ENCODE results near the gene GOLGA6A. TPM values are rescaled to one million over a fixed set of nuclear protein-coding genes. Genes with fewer than 3 reads are reported as not detected.

The GOLGA6A gene
- total and polyA plus RNA-seq, 2 of the 8 experiments (the other 6 are each of a cell fraction or from before 2014, with no cell fraction given), result 0.80 to 1.0 TPM

DNA sequence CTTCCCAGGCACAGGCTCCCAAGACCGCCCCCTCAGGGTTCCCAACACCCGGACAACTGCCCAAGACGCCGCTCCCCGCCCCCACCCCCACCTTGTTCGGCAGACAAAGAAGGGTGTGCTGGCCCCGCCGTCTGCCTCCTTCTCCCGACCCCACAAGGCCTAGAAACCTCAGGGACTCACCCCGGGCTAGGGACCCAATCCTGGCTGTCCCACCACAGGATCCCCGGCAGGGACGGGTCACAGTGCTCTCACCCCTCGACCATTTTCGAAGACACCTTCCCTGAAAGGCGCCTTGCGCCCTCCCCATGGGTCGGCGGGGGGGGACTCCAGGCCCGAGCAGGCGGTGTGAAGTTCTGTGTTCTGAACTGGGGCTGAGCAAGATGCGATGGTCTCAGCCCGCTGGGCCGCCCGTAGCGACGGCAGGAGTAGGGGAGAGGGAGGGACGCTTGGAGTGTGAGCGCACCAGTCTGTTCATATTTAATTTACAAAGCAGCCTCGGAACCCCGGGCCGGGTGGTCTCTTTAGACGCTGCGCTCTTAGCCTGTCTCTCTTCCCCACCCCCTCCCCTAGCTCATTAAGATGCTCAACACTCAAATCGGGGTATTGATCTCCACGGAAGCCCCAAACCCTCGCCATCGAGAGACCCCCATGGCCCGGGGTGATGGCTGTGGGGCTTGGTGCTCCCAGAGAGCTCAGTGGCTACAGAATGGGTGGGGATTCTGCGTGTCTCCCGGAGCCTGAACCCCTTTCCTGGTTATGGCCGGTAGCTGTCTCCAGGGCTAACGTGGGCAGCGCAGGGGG, 46.6 kb upstream of the GOLGA6A start:
- Histone ChIP-seq H2AK5ac (ENCODE audit: low read depth, low read length) (no peak overlapping the region), H3K27me3 (replicated peaks in 1 of 4; ENCODE audit: control insufficient read depth in 3 of 4, extremely low read depth in 1 of 4, insufficient read depth in 3 of 4, low read length in 3 of 4) (peaks cover 64 to 79% (median 73%) of the 10 kb centered on the region in 4 experiments), H4K20me1 (replicated peaks in 1 of 2; ENCODE audit: control insufficient read depth in 1 of 2, insufficient read depth in 2 of 2, low read length in 2 of 2) (peaks cover 7 to 11% of the 10 kb centered on the region in 2 experiments), H3K36me3 (ENCODE audit: control insufficient read depth in 2 of 4, insufficient read depth in 4 of 4, low read length in 3 of 4) (peaks cover 0 to 6% (median 0%) of the 10 kb centered on the region in 4 experiments; a peak in 1 of 8 replicates), H4K5ac (ENCODE audit: insufficient read length, low read depth, low read length) (no peak overlapping the region), H3K56ac (replicated peaks; ENCODE audit: insufficient read length, low read depth, low read length) (no peak overlapping the region), H2BK12ac (ENCODE audit: low read depth, low read length) (peak overlapping the region; percentile 98; the same call in 1 of the 2 replicates), H3K23me2 (ENCODE audit: low read depth, low read length) (peaks cover 27% of the 10 kb centered on the region; the same call in 1 of the 2 replicates), H3K79me1 (ENCODE audit: low read depth, low read length) (no peaks in the 10 kb centered on the region; the same call in 1 of the 2 replicates), H3K4ac (replicated peaks; ENCODE audit: insufficient read length, low read depth, low read length) (no peak overlapping the region), H3K27ac (ENCODE audit: low read depth, low read length) (no peak overlapping the region), H3K18ac (ENCODE audit: extremely low read depth, low read length) (peak overlapping the region; percentile 86), H3K79me2 (ENCODE audit: control insufficient read depth in 1 of 2, insufficient read depth in 2 of 2, low read length in 2 of 2) (no peaks in the 10 kb centered on the region), H4K91ac (replicated peaks; ENCODE audit: insufficient read length, low read length) (no peak overlapping the region), H3K4me3 (ENCODE audit: extremely low read depth in 1 of 4, insufficient read depth in 2 of 4, low read depth in 3 of 4, low read length in 4 of 4) (peak overlapping the region; percentile 2 to 57 (median 41); a peak in 7 of 8 replicates), H3K14ac (ENCODE audit: insufficient read length) (no peak overlapping the region), H3K9me3 (ENCODE audit: insufficient read depth in 2 of 2, low read depth in 1 of 2, low read length in 1 of 2) (peaks cover 0 to 8% of the 10 kb centered on the region in 2 experiments; a peak in 1 of 4 replicates), H4K8ac (ENCODE audit: extremely low read depth, insufficient read depth, low read length) (peak overlapping the region; percentile 30), H2BK15ac (ENCODE audit: low read length) (0 out of 2 replicates have a peak overlapping the region, but pooled peaks have one; percentile 31), H2BK20ac (ENCODE audit: low read length) (0 out of 2 replicates have a peak overlapping the region, but pooled peaks have one; percentile 34), H2BK120ac (replicated peaks; ENCODE audit: low read depth, low read length) (no peak overlapping the region), H3K9ac (replicated peaks in 1 of 4; ENCODE audit: extremely low read depth in 1 of 4, low read depth in 3 of 4, low read length in 3 of 4) (no peak overlapping the region), H3K4me1 (replicated peaks in 1 of 4; ENCODE audit: control insufficient read depth in 3 of 4, insufficient read depth in 4 of 4, low read length in 3 of 4) (peaks cover 2 to 62% (median 49%) of the 10 kb centered on the region in 4 experiments), H3K4me2 (ENCODE audit: insufficient read depth in 1 of 2, low read depth in 2 of 2, low read length in 2 of 2) (peak overlapping the region; percentile 83 to 86), H2BK5ac (ENCODE audit: low read depth, low read length) (peak overlapping the region; percentile 72; the same call in 1 of the 2 replicates), H3K23ac (ENCODE audit: insufficient read length) (no peak overlapping the region), H2AFZ (ENCODE audit: low read length) (no peak overlapping the region)
- WGBS, 2 experiments (ENCODE audit: extremely low coverage in 1 of 2, insufficient coverage in 1 of 2, insufficient read length in 1 of 2, insufficient replicate concordance in 2 of 2, low coverage in 1 of 2, low lambda C conversion rate in 2 of 2, missing lambda C conversion rate in 1 of 2), result 5% methylated on average over 30 of the region's 43 CpGs; no CpG with 5 or more reads in 1 of the 2 experiments
- DNase-seq (ENCODE audit: low read depth in 1 of 2, low spot score in 2 of 2) (peak in 1 of 2 experiments; percentile 73), FAIRE-seq (no peak)
- TF ChIP-seq EZH2 (IDR thresholded peaks at IDR 0.05; ENCODE audit: low read depth, low read length, severe bottlenecking) (peak; percentile 90), CHD1 (IDR thresholded peaks at IDR 0.05; ENCODE audit: low read depth, low read length) (no peak), CHD2 (IDR thresholded peaks at IDR 0.05; ENCODE audit: low read length) (no peak), SUZ12 (IDR thresholded peaks at IDR 0.05; ENCODE audit: low read length) (peak; percentile 93; the same call in 1 of the 2 replicates), CTBP2 (IDR thresholded peaks at IDR 0.05; ENCODE audit: borderline replicate concordance, insufficient read depth, insufficient read length, low read length) (peak; percentile 26), RNF2 (IDR thresholded peaks at IDR 0.05; ENCODE audit: borderline replicate concordance, low read depth, low read length, missing control alignments, poor library complexity, severe bottlenecking) (peak; percentile 68)
- ChIA-PET CTCF (ENCODE audit: partially characterized antibody) (interaction anchor here (0.6 to 4.5 kb wide), 34 partner anchors 11 to 504 kb away, joined by 3 to 65 read pairs (median 4); partner anchors contain the start of genes ISLR, PML and STRA6), POLR2A (ENCODE audit: partially characterized antibody) (interaction anchor here (0.7 to 1.6 kb wide), 10 partner anchors 9 to 191 kb away, joined by 3 to 8 read pairs (median 4); partner anchors contain the start of gene STRA6)

Data from H1 (cell line).